GM12891 (cell line): ENCODE measurements around the gene DYNC2I2.
"Not testable (repeated sequence)": the region's sequence is repeated elsewhere in the genome, so short reads cannot be mapped to it uniquely, and the experiment has no call there.

Experiments
- DNase-seq: peaks from one replicate; pipeline ENCODE4 v3.0.0; 2011; ENCODE audit warnings: low spot score; ENCODE audit not compliant: insufficient read length
- FAIRE-seq: peaks from 2 replicates; lab custom pipeline; 2011; peaks lifted over from hg19 to GRCh38; lab: Jason Lieb, UNC
- PAX5 ChIP-seq: IDR thresholded peaks from 2 replicates; pipeline ENCODE4 v1.6.1; 2011; ENCODE audit warnings: low read length, moderate library complexity, mild to moderate bottlenecking; ENCODE audit not compliant: insufficient read depth, severe bottlenecking
- POLR2A ChIP-seq: IDR thresholded peaks from 2 replicates; pipeline ENCODE4 v1.6.1; 2011; ENCODE audit warnings: low read depth, low read length, control low read depth
- POLR2AphosphoS5 ChIP-seq: IDR thresholded peaks from 2 replicates; pipeline ENCODE4 v1.6.1; 2011; ENCODE audit warnings: low read depth, low read length, control low read depth
- POU2F2 ChIP-seq: IDR thresholded peaks from 2 replicates; pipeline ENCODE4 v1.6.1; 2011; ENCODE audit warnings: low read depth, mild to moderate bottlenecking, control low read depth, low read length, moderate library complexity
- SPI1 ChIP-seq: IDR thresholded peaks from 2 replicates; pipeline ENCODE4 v1.6.1; 2011; ENCODE audit warnings: low read depth, low read length, control low read depth
- TAF1 ChIP-seq: IDR thresholded peaks from 2 replicates; pipeline ENCODE4 v1.6.1; 2011; ENCODE audit warnings: low read depth, low read length, control low read depth

Gene DYNC2I2

DNA sequence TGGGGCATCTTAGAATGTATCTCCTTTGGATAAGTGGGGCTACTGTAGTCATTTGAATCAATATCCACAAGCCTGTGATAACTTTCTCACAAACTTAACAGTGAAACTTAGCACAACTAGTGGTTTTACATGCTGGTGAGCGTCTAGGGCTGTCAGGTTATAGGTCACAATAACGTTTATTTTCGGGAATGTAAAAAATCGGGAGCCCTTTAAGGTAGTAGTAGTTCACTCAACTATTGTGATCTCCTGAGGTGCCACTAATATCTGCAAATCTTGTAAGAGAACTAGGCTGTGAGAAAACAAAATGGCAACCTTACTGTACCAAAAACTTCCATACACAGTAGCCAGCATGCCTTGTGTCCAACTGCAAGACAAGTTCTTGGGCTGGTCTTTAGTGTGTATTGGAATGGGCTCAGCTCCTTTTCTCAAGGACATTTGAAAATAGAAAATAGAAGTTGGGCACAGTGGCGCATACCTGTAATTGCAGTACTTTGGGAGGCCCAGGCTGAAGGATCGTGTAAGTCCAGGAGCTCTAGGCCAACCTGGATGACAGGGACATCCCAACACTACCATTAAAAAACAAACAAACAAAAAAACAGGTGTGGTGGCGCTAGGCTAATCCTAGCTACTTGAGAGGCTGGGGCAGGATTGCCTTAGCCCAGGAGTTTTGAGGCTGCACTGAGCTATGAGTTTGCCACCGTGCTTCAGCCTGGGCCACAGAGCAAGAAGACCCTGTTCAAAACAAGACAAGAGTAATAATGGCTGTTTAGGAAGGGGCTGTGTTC is 40.5 kb upstream of the DYNC2I2 start:
- DNase-seq (no peak), FAIRE-seq (no peak)
- TF ChIP-seq TAF1 (no peak), POLR2AphosphoS5 (peak; percentile 80), PAX5 (no peak), POLR2A (peak; percentile 41; the same call in 1 of the 2 replicates), POU2F2 (no peak)

DNA sequence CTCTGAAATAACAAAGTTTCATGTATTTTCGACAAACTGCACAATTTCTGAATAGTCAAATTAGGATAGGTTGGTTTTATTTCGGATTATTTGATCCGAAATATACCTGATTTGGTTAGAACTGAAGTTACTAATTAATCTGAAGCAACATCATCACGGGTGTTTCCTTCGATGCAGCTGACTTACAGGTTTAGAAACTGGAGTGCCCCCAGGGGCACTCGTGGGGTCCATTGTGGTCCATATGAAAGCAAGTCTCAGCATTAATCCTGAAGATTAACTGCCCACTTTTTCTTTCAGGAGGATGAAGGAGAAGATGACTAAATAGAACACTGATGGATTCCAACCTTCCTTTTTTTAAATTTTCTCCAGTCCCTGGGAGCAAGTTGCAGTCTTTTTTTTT is 37.7 kb upstream of the DYNC2I2 start:
- DNase-seq (no peak), FAIRE-seq (no peak)
- no peak for TF ChIP-seq POLR2AphosphoS5
- TF ChIP-seq POLR2A, result no peak
- no peak for TF ChIP-seq SPI1
- no peak for TF ChIP-seq POU2F2
- TF ChIP-seq PAX5, result no peak
- TF ChIP-seq TAF1, result no peak

DNA sequence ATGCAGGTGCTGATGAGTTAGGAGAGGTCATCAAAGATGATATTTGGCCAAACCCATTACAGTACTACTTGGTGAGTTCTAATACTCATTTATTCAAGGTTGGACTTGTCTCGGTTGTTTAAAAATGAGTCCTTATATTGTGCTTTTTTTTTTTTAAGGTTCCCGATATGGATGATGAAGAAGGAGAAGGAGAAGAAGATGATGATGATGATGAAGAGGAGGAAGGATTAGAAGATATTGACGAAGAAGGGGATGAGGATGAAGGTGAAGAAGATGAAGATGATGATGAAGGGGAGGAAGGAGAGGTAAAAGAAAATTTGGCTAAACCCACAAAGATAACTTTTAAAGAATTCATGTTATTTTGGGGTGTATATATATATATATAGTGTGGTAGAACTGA is 37.1 kb upstream of the DYNC2I2 start:
- DNase-seq, FAIRE-seq: not testable (repeated sequence)

DNA sequence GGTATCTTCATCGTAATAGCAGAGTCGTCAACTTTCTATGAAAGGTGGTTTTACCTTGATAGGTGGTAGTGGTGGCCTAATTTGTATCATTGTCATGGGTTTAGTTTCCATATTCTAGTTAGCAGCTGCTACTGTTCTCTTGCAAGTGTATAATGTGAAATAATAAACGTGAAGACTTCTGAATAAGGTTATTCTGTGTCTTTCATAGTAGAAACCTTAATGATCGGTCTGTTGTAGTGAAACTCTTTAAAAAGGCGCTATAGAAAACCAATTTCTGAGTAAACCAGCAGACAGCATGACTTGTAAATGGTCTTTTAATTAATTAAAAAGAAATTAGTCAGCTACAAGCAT is 34.0 kb upstream of the DYNC2I2 start:
- no peak for TF ChIP-seq PAX5
- TF ChIP-seq POLR2A, result no peak
- no peak for FAIRE-seq
- no peak for DNase-seq

DNA sequence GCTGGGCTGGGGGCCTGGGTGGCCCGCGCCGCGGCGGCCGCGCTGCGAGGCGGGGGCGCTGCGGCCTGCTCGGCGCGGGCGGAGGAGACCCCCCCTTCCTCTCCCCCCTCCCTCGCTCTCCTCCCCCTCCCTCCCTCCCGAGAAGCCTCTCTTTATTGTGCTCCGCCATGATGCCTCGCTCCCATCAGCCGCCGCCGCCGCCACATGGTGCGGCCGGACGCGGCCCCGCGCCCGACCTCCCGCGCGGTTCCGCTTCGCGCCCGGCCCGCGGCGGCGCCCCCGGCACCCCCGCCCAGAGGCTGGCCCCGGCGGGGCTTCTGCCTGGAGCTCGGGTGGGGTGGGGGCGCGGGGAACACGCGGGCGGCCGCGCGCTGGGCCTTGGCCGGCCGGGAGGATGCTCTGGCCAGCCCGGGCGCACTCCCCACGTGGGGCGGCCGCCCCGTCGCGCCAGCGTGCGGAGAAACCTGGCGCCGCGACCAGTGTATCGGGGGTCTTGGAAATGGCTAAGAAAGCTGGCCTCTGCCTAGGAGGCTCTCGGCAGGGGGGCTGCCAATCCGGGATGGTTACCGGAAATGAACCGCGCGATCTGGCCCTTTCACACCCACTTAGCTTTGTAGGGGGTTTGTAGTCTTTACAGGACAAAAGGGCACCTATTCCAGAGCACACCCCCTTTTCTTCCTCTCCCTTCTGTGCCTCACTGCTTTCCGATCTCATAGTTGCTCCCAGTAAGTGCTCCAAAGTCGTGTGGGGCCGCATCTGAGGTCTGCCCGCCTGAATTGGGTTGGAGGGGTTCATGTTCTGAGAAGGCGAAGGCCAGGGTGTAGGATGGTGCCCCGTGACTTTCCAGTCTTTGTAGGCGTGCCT is 33.4 kb upstream of the DYNC2I2 start:
- DNase-seq, result no peak
- no peak for TF ChIP-seq SPI1
- TF ChIP-seq POLR2A, result peak; percentile 33; the same call in 1 of the 2 replicates
- no peak for FAIRE-seq

DNA sequence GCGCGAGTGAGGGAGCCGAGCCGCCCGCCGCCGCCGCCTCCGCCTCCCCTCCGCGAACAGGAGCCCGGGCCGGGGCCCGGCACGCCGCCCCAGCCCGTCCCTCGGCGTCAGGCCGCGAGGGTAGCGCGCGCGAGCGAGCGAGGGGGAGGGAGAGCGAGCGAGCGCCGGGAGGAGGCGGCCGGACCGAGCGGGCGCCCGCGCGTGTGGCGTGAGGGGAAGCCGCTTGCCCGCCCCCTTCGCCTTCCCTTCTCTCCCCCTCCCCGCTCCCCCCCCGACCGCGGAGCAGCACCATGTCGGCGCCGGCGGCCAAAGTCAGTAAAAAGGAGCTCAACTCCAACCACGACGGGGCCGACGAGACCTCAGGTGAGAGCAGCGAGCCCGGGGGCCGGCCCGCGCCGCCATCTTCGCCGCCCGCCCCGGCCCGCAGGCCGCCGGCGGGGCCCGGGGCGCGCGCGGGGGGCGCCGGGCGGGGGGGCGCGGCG is 32.7 kb upstream of the DYNC2I2 start:
- FAIRE-seq (no peak), DNase-seq (no peak)
- TF ChIP-seq POLR2A (no peak), SPI1 (no peak), POU2F2 (no peak), POLR2AphosphoS5 (no peak), TAF1 (no peak), PAX5 (no peak)

DNA sequence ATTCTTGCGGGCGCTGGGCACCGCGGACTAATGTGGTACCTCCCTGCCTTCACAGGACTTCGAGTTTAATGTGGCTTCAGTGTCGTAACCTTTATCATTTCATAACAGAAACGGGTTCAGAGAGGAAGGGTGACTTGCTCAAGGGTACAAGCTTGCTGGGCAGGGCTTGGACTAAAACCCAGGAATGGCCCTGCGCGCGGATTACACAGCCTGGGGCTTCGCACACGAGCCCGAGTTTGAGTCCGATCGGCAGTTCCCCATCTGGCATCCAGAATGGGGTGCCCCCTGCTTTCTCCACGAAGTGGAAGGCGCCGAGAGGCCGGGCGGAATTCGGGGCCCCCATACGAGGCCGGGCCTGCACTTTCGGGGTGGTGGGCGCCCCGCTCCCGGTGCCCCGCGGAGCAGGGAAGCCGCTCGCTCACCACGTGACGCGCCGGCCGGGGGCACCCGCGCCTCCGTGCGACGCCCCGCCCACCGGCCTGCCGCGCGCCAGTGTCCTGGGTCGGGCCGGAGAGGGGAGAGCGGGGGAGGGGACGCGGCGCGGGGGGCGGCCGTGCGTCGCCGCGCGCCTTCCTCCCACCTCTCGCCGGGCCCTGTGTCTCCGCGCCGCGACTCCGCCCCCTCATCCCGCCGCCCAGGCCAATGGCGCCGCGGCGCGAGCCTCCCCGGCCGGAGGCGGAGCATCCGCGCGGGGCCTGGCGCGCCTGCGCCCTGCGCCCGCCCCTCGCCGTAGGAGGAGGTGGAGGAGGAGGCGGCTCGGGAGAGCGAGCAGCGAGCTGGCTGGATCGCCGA is 32.0 kb upstream of the DYNC2I2 start, which contains the start of gene SET:
SET (plus strand) TSS at position 722 of the 792 bp plus-strand sequence. CDS start 361 bp downstream, outside the sequence.
- DNase-seq, result peak; percentile 96
- peak; percentile 67 for TF ChIP-seq POLR2A
- no peak for TF ChIP-seq POU2F2
- TF ChIP-seq POLR2AphosphoS5, result peak; percentile 55; the same call in 1 of the 2 replicates
- FAIRE-seq, result peak; percentile 98

DNA sequence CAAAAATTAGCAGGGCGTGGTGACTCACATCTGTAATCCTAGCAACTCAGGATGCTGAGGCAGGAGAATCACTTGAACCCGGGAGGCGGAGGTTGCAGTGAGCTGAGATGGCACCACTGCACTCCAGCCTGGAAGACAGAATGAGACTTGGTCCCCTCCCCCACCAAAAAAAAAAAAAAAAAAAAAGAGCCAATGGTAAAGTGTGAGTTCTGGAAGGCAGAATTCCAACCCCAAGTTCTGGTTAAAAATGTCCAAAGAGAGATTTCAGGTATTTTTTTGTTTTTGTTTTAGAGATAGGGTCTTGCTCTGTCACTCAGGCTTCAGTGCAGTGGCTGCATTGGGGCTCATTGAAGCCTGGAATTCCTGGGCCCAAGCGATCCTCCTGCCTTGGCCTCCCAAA is 30.8 kb upstream of the DYNC2I2 start:
- TF ChIP-seq SPI1, result no peak
- no peak for TF ChIP-seq PAX5
- TF ChIP-seq POLR2AphosphoS5, result no peak
- TF ChIP-seq POU2F2, result no peak
- TF ChIP-seq TAF1, result no peak
- no peak for TF ChIP-seq POLR2A
- no peak for FAIRE-seq
- no peak for DNase-seq

DNA sequence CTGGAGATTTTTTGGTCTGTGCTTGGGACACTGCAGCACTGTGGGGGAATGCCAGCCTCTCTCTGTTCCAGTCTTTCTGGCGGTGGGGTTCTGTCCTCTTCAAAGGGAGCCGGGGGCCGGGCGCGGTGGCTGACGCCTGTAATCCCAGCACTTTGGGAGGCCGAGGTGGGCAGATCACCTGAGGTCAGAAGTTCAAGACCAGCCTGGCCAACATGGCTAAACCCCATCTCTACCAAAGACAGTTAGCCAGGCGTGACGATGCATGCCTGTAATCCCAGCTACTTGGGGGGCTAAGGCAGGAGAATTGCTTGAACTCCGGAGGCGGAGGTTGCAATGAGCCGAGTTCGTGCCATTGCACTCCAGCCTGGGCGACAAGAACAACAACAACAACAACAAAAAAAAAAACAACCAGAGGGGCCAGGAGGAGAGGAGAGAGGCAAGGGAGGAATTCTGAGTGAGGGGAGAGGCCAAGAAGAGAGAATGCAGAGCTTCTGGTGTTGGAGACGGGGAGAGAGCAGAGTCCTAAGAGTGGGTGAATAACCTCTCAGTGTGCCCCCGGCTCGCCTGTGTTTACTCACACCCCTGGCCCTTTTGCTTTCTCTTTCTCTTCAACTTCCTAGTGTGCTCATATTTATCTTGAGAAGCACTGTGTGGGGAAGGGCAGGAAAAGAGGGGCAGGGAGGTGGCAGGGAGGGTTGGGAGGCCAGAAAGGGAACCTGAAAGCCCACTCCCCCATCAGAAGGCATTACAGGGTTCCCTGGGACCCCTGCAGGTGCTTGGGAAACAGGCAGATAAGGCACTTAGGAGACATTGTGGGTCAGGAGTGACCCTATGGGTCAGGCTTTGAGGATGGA is 29.2 kb upstream of the DYNC2I2 start:
- TF ChIP-seq PAX5 (no peak), SPI1 (no peak), POLR2AphosphoS5 (no peak), POLR2A (no peak), POU2F2 (no peak), TAF1 (no peak)
- DNase-seq, result no peak
- no peak for FAIRE-seq
